Activated naive CD4-positive, alpha-beta T cell treated with anti-CD3 and anti-CD28 coated beads, Interleukin-2, amount 50 U/mL, for 16 hours (primary cell): Measurements from ENCODE around the gene TOPORS.
A peak's percentile ranks its signal among the peaks of the same experiment; 100 is the strongest.
"Not testable (repeated sequence)": the region's sequence is repeated elsewhere in the genome, so short reads cannot be mapped to it uniquely, and the experiment has no call there.

Experiments used
- DNase-seq: peaks from one replicate; pipeline ENCODE4 v3.0.0-alpha.2; 2020

TOPORS gene

GRCh38 chr9:32565967-32566366 lies 13.6 kb upstream of the TOPORS start:
- DNase-seq = no peak

GRCh38 chr9:32558408-32558934 lies 6.1 kb upstream of the TOPORS start:
- DNase-seq = no peak

- no peak for DNase-seq
Observed at GRCh38 chr9:32554591-32554990, 2.2 kb upstream of the TOPORS start.

- DNase-seq = no peak
Observed at GRCh38 chr9:32554107-32554506, 1.7 kb upstream of the TOPORS start.

- peak; percentile 53 for DNase-seq
Observed at GRCh38 chr9:32551276-32552051, 922 bp downstream of the TOPORS start.

- DNase-seq = peak; percentile 93
Observed at GRCh38 chr9:32550562-32551275, 1.7 kb downstream of the TOPORS start.

- no peak for DNase-seq
Observed at GRCh38 chr9:32550150-32550561, 2.2 kb downstream of the TOPORS start.

- not testable (repeated sequence) for DNase-seq
Observed at GRCh38 chr9:32548213-32548612, 4.2 kb downstream of the TOPORS start.

GRCh38 chr9:32545884-32546283 lies 6.5 kb downstream of the TOPORS start:
- no peak for DNase-seq

GRCh38 chr9:32543047-32543446 lies 9.3 kb downstream of the TOPORS start:
- DNase-seq = no peak

GRCh38 chr9:32533816-32534215 lies 18.6 kb downstream of the TOPORS start:
- DNase-seq = no peak

GRCh38 chr9:32533336-32533735 lies 19.1 kb downstream of the TOPORS start:
- DNase-seq = no peak

GRCh38 chr9:32526707-32527048 lies 25.7 kb downstream of the TOPORS start:
- DNase-seq = no peak

GRCh38 chr9:32526041-32526706 lies 26.2 kb downstream of the TOPORS start, which contains the start of gene RIGI:
RIGI (minus strand) TSS chr9:32526196; CDS start chr9:32526166, 30 bp downstream.
- DNase-seq = peak; percentile 68

- DNase-seq = no peak
Observed at GRCh38 chr9:32525709-32526030, 26.7 kb downstream of the TOPORS start.

- DNase-seq = peak; percentile 21
Observed at GRCh38 chr9:32524892-32525708, 27.3 kb downstream of the TOPORS start.

- DNase-seq = not testable (repeated sequence)
Observed at GRCh38 chr9:32524558-32524891, 27.9 kb downstream of the TOPORS start.

- no peak for DNase-seq
Observed at GRCh38 chr9:32523910-32524309, 28.5 kb downstream of the TOPORS start.

- no peak for DNase-seq
Observed at GRCh38 chr9:32518276-32518675, 34.1 kb downstream of the TOPORS start.

GRCh38 chr9:32516241-32516640 lies 36.1 kb downstream of the TOPORS start:
- DNase-seq = no peak

- DNase-seq = no peak
Observed at GRCh38 chr9:32508728-32509127, 43.7 kb downstream of the TOPORS start.

GRCh38 chr9:32503008-32503407 lies 49.4 kb downstream of the TOPORS start:
- no peak for DNase-seq

GRCh38 chr9:32502464-32502863 lies 49.9 kb downstream of the TOPORS start:
- no peak for DNase-seq
